Natural killer cell (primary cell): ENCODE measurements around the gene IFT80. TPM values are rescaled to one million over a fixed set of nuclear protein-coding genes. Genes with fewer than 3 reads are reported as not detected.

ENCODE experiments used
- ATAC-seq, 3 donors: fragments of 150-1000 bp in 2 of 3; fragments of 200-7000 bp in 1 of 3; cut with Tn5 transposase; 1 replicate in 1 of 3; 2 replicates in 2 of 3; pipeline ENCODE4 v1.10.0; 2021; ENCODE audit warnings: mild to moderate bottlenecking in 2 of 3, moderate library complexity in 2 of 3
- DNase-seq, 2 donors: peaks; one replicate each; pipeline versions ENCODE4 v3.0.0 to v3.0.0-alpha.2; 2013 to 2021; ENCODE audit warnings: mixed read lengths in 1 of 2
- H3K27ac ChIP-seq: one replicate; pipeline ENCODE4 v1.5.1; 2013; ENCODE audit warnings: mild to moderate bottlenecking, low read length
- H3K27me3 ChIP-seq: one replicate; pipeline ENCODE4 v1.6.1; 2013; ENCODE audit warnings: low read length; ENCODE audit not compliant: control insufficient read depth, insufficient read depth
- H3K36me3 ChIP-seq: one replicate; pipeline ENCODE4 v1.6.1; 2013; ENCODE audit warnings: low read length; ENCODE audit not compliant: control insufficient read depth, insufficient read depth
- H3K4me1 ChIP-seq: one replicate; pipeline ENCODE4 v1.6.1; 2013; ENCODE audit warnings: low read length; ENCODE audit not compliant: control insufficient read depth, insufficient read depth
- H3K4me3 ChIP-seq: one replicate; pipeline ENCODE4 v1.5.1; 2013; ENCODE audit warnings: low read length
- H3K9me3 ChIP-seq: one replicate; pipeline ENCODE4 v1.6.1; 2013; ENCODE audit warnings: low read length; ENCODE audit not compliant: control insufficient read depth, insufficient read depth
- H3K27ac Mint-ChIP-seq, 2 donors: one replicate each; pipeline ENCODE4 v1.8.0; 2022; ENCODE audit warnings: mild to moderate bottlenecking in 2 of 2, mixed read lengths in 2 of 2, moderate library complexity in 1 of 2
- H3K27me3 Mint-ChIP-seq, 2 donors: one replicate each; pipeline ENCODE4 v1.8.0; 2022; ENCODE audit warnings: low read depth in 2 of 2, mixed read lengths in 2 of 2
- H3K36me3 Mint-ChIP-seq: one replicate; pipeline ENCODE4 v1.8.0; 2022; ENCODE audit warnings: mixed read lengths
- H3K4me1 Mint-ChIP-seq, 2 donors: one replicate each; pipeline ENCODE4 v1.8.0; 2022; ENCODE audit warnings: mixed read lengths in 2 of 2
- H3K4me3 Mint-ChIP-seq: one replicate; pipeline ENCODE4 v1.8.0; 2022; ENCODE audit warnings: mild to moderate bottlenecking, moderate library complexity, mixed read lengths
- H3K9me3 Mint-ChIP-seq, 2 donors: one replicate each; pipeline ENCODE4 v1.8.0; 2022; ENCODE audit warnings: mixed read lengths in 2 of 2
- WGBS: methylation state at CpG from one replicate; pipeline ENCODE4 v1.1.7; 2013; ENCODE audit warnings: missing lambda C conversion rate; ENCODE audit not compliant: insufficient coverage; 5-methylcytosine and 5-hydroxymethylcytosine counted together
- intact Hi-C: fragments of 100-400 bp; cut with micrococcal nuclease; formaldehyde crosslinking; loops from one replicate; pipeline ENCODE4 v1.14.2; 2022
- total RNA-seq, 4 donors: library from RNA; stranded (reverse); fragments of 120-200 nt in 1 of 4; gene quantifications; one replicate each; pipeline versions ENCODE4 v1.2.3 to v1.2.4, GENCODE V29; 2013 to 2022
- TF ChIP-seq, protein P1 (sequence below): fragments of 200-600 bp; IDR thresholded peaks from one replicate; pipeline ENCODE4 v1.8.0; 2022; ENCODE audit warnings: antibody characterized with exemption

IFT80 gene
- total RNA-seq, 3 donors from 2014 or later (not counting 1 experiment from before 2014, with no cell fraction given), result 22.6 to 22.9 (median 22.9) TPM

DNA sequence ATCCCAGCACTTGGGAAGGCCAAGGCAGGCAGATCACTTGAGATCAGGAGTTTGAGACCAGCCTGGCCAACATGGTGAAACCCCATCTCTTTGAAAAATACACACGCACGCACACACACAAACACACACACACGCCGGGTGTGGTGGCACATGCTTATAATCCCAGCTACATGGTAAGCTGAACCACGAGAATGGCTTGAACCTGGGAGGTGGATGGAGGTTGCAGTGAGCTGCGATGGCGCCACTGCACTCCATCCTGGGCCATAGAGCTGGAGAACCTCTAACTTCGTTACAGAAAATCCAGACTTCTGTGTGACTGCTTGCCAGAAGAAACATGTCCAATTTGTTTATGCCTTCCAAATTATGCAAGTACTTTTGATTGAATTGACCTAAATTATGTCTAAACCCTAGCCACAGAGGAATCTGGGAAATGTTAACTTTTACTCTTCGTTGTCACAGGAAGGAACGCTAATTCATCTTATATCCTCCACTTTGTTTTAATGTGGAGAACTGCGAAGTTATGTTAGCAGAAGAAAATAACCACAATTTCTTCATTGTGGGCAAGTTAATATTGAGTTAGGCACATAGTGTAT lies 28.9 kb upstream of the IFT80 start:
- no peak overlapping the region for H3K27ac Mint-ChIP-seq
- ATAC-seq, result no peak

DNA sequence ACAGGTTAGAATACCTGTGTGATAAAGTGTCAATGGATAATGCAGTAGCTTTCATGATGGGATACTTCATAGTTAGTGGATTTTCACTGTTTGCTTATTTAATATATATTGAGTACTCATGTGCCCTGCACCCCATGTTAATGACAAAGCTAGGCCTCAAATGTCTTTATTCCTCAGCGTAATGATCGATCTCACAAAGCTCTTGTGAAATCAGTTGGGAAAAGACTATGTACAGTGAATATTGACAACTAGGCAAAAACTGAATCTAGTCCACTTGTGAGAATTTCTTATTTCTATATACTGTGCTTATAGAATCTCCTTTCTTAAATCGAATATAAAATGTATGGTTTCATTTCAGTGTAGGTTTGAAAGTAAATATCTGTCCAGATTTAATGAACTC lies 18.3 kb upstream of the IFT80 start:
- Histone ChIP-seq H3K4me1 (no peaks in the 10 kb centered on the region), H3K27me3 (no peaks in the 10 kb centered on the region), H3K27ac (no peak overlapping the region), H3K9me3 (no peaks in the 10 kb centered on the region), H3K36me3 (peaks cover 66% of the 10 kb centered on the region), H3K4me3 (no peak overlapping the region)
- peak overlapping the region in 1 of 2 donors; percentile 45 for H3K27ac Mint-ChIP-seq
- 71% methylated on average over 2 of the region's 3 CpGs for WGBS
- no peak overlapping the region for H3K4me3 Mint-ChIP-seq
- H3K36me3 Mint-ChIP-seq, result peaks cover 11% of the 10 kb centered on the region
- DNase-seq (no peak), ATAC-seq (no peak)
- intact Hi-C loops, result no loop called here
- TF ChIP-seq, protein P1, sequence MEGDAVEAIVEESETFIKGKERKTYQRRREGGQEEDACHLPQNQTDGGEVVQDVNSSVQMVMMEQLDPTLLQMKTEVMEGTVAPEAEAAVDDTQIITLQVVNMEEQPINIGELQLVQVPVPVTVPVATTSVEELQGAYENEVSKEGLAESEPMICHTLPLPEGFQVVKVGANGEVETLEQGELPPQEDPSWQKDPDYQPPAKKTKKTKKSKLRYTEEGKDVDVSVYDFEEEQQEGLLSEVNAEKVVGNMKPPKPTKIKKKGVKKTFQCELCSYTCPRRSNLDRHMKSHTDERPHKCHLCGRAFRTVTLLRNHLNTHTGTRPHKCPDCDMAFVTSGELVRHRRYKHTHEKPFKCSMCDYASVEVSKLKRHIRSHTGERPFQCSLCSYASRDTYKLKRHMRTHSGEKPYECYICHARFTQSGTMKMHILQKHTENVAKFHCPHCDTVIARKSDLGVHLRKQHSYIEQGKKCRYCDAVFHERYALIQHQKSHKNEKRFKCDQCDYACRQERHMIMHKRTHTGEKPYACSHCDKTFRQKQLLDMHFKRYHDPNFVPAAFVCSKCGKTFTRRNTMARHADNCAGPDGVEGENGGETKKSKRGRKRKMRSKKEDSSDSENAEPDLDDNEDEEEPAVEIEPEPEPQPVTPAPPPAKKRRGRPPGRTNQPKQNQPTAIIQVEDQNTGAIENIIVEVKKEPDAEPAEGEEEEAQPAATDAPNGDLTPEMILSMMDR, result no peak
- no peaks in the 10 kb centered on the region for H3K4me1 Mint-ChIP-seq
- no peaks in the 10 kb centered on the region for H3K27me3 Mint-ChIP-seq
- no peaks in the 10 kb centered on the region for H3K9me3 Mint-ChIP-seq

More for the DNA sequence above, 28.9 kb upstream of the IFT80 start:
- Mint-ChIP-seq H3K4me1 (no peaks in the 10 kb centered on the region), H3K36me3 (no peaks in the 10 kb centered on the region), H3K9me3 (no peaks in the 10 kb centered on the region), H3K27me3 (no peaks in the 10 kb centered on the region), H3K4me3 (no peak overlapping the region)
- intact Hi-C loops, result no loop called here
- Histone ChIP-seq H3K4me3 (no peak overlapping the region), H3K4me1 (no peaks in the 10 kb centered on the region), H3K9me3 (no peaks in the 10 kb centered on the region), H3K27me3 (no peaks in the 10 kb centered on the region), H3K36me3 (peaks cover 72% of the 10 kb centered on the region), H3K27ac (no peak overlapping the region)
- no peak for DNase-seq
- 92% methylated on average over 8 of the region's 11 CpGs for WGBS
- TF ChIP-seq, protein P1, result no peak

DNA sequence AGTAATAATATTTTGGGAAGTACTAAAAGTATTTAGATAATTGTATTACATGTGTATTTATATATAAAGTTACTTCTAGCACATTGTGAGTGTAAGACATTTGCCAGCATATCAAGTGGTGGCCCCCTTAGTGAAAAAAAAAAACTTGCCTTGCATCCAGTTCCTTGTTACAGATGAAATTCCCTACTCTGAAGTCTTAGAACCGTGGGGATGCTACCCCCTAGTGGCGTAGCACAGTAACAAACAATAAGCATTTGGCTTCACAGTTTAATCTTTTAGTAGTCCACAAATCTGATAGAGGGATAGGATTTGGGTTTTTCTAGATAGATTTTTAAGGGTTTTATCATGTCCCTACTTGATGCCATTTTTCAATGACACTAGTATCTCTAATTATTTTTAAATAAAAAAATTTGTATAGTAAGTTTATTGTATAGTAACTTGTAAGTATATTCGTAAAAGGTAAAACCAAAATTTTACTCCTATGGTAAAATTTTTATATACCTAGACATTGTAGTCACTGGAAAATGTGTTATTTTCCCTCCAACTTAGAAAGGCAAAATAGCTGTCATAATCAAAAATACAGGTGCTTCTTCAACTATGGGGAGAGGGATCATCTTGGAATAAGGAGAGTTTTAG lies 14.7 kb upstream of the IFT80 start:
- DNase-seq (peak; percentile 43 to 85), ATAC-seq (peak; percentile 90 to 96 (median 93))
- Mint-ChIP-seq H3K36me3 (peaks cover 3% of the 10 kb centered on the region), H3K4me1 (no peaks in the 10 kb centered on the region), H3K4me3 (no peak overlapping the region), H3K27ac (no peak overlapping the region), H3K9me3 (no peaks in the 10 kb centered on the region), H3K27me3 (no peaks in the 10 kb centered on the region)
- 17% methylated on average over 2 of the region's 3 CpGs for WGBS
- H3K27ac ChIP-seq, result no peak overlapping the region
- TF ChIP-seq, protein P1, result peak; percentile 87
- no peaks in the 10 kb centered on the region for H3K9me3 ChIP-seq
- H3K4me3 ChIP-seq, result no peak overlapping the region
- peaks cover 55% of the 10 kb centered on the region for H3K36me3 ChIP-seq
- intact Hi-C loops, result loop anchor here (1.0 to 5.0 kb wide), 3 partner anchors 251 to 529 kb away; no protein-coding TSS in a partner anchor
- no peaks in the 10 kb centered on the region for H3K27me3 ChIP-seq
- no peaks in the 10 kb centered on the region for H3K4me1 ChIP-seq
